Lower leg skin (tissue), 3 donors: ENCODE results near the gene LRRC15.

Experiments
- POLR2A ChIP-seq, 2 donors: fragments of 450-650 bp; IDR thresholded peaks; one replicate each; pipeline ENCODE4 v1.6.1; 2016 to 2017; ENCODE audit warnings: antibody characterized with exemption in 2 of 2, mild to moderate bottlenecking in 1 of 2, moderate library complexity in 1 of 2
- TF ChIP-seq, protein P1 (sequence below), 3 donors: fragments of 450-650 bp; IDR thresholded peaks; one replicate each; pipeline ENCODE4 v1.5.1; 2016; ENCODE audit warnings: antibody characterized with exemption in 3 of 3, mild to moderate bottlenecking in 3 of 3, moderate library complexity in 2 of 3

- TF ChIP-seq, protein P1, sequence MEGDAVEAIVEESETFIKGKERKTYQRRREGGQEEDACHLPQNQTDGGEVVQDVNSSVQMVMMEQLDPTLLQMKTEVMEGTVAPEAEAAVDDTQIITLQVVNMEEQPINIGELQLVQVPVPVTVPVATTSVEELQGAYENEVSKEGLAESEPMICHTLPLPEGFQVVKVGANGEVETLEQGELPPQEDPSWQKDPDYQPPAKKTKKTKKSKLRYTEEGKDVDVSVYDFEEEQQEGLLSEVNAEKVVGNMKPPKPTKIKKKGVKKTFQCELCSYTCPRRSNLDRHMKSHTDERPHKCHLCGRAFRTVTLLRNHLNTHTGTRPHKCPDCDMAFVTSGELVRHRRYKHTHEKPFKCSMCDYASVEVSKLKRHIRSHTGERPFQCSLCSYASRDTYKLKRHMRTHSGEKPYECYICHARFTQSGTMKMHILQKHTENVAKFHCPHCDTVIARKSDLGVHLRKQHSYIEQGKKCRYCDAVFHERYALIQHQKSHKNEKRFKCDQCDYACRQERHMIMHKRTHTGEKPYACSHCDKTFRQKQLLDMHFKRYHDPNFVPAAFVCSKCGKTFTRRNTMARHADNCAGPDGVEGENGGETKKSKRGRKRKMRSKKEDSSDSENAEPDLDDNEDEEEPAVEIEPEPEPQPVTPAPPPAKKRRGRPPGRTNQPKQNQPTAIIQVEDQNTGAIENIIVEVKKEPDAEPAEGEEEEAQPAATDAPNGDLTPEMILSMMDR (IDR thresholded peaks at IDR 0.05) = no peak
- no peak for TF ChIP-seq POLR2A (IDR thresholded peaks at IDR 0.05)
Measured at GRCh38 chr3:194382196-194382891, 12.8 kb upstream of the LRRC15 start.
